Stimulated activated CD8-positive, alpha-beta memory T cell treated with anti-CD3 and anti-CD28 coated beads, Interleukin-2, amount 100 ng/mL, for 1 hour (primary cell): ENCODE results near the gene MAGI3.
"Not testable (repeated sequence)": the region's sequence is repeated elsewhere in the genome, so short reads cannot be mapped to it uniquely, and the experiment has no call there.

ENCODE experiments used
- DNase-seq, 2 donors: peaks; one replicate each; pipeline ENCODE4 v3.0.0-alpha.2; 2020; ENCODE audit warnings: low read depth in 2 of 2

MAGI3 gene

DNA sequence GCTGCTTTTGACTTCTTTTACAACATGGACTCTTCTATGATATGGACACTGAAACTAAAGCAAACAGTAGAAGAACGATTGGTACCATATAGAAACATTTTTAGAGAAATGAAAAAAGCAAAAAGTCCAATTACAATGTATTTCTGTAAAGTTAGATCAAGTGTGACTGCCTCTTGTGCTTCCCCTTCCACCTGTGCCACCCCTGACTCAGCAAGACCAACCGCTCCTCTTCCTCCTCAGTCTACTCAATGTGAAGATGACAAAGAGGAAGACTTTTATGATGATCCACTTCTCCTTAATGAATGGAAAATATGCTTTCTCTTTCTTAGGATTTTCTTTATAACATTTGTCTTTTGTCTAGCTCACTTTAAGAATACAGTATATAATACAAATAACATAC lies 302.0 kb downstream of the MAGI3 start:
- no peak for DNase-seq

GRCh38 chr1:113692824-113693431 lies 302.6 kb downstream of the MAGI3 start:
- DNase-seq = no peak

GRCh38 chr1:113694910-113695309 lies 304.6 kb downstream of the MAGI3 start:
- DNase-seq = no peak

GRCh38 chr1:113701429-113701828 lies 311.1 kb downstream of the MAGI3 start:
- DNase-seq = no peak

- DNase-seq = no peak
Measured at GRCh38 chr1:113714606-113715269, 324.4 kb downstream of the MAGI3 start.

GRCh38 chr1:113717506-113717905 lies 327.2 kb downstream of the MAGI3 start:
- DNase-seq = not testable (repeated sequence)

GRCh38 chr1:113718621-113719020 lies 328.3 kb downstream of the MAGI3 start:
- not testable (repeated sequence) for DNase-seq

DNA sequence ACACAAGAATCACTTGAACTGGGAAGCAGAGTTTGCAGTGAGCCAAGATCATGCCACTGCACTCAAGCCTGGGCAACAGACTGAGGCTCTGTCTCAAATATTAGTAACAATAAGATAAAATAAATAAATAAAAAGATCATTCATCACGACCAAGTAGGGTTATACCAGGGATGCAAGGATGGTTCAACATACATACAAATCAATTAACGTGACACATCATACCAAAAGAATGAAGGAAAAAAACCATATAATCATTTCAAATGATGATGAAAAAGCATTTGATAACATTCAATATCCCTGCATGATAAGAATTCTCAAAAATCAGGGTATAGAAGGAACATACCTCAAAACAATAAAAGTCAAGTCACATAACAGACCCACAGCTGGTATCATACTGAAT lies 330.7 kb downstream of the MAGI3 start:
- no peak for DNase-seq

DNA sequence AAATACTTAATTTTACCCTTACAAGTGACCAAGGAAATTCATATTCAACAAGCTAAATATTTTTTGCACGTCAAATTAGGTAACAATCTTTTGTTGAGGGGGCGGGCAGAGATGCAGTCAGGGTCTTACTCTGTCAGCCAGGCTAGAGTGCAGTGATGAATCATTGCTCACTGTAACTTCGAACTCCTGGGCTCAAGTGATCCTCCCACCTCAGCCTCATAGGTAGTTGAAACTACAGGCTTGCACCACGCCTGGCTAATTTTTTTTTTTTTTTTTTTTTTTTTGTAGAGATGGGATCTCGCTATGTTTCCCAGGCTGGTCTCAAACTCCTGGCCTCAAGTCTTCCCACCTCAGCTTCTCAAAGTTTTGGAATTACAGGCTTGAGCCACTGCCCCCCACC lies 342.5 kb downstream of the MAGI3 start:
- DNase-seq = no peak

GRCh38 chr1:113734357-113735055 lies 344.2 kb downstream of the MAGI3 start:
- no peak for DNase-seq
